SU-DHL-6 (cell line): ENCODE results near the gene NECTIN3.

Experiments used
- CTCF ChIP-seq: fragments of 200-600 bp; sonication (generic); IDR thresholded peaks from one replicate; pipeline ENCODE4 v1.5.1; 2017; ENCODE audit warnings: antibody characterized with exemption, mild to moderate bottlenecking, low read length, moderate library complexity; ENCODE audit not compliant: insufficient read depth, poor library complexity, severe bottlenecking
- EZH2phosphoT487 ChIP-seq: fragments of 200-600 bp; sonication (generic), shearing (Covaris generic); conservative IDR thresholded peaks from 2 replicates; pipeline ENCODE4 v1.6.1; 2018; ENCODE audit warnings: mild to moderate bottlenecking, antibody characterized with exemption, low read length, moderate library complexity, mixed read lengths

GRCh38 chr3:111071257-111072030 lies at the start of gene NECTIN3:
- TF ChIP-seq CTCF: no peak
- no peak for TF ChIP-seq EZH2phosphoT487
